Caco-2 (cell line): Measurements from ENCODE around the gene IDI1. TPM values are rescaled to one million over a fixed set of nuclear protein-coding genes. Genes with fewer than 3 reads are reported as not detected.
"Not testable (repeated sequence)": the region's sequence is repeated elsewhere in the genome, so short reads cannot be mapped to it uniquely, and the experiment has no call there.

Source experiments
- BruUV-seq: library from RNA; stranded (reverse); fragments of 400-500 nt; replicated peaks from 2 replicates; lab custom pipeline; 2021; lab: Mats Ljungman, UMichigan
- CTCF ChIA-PET: fragments of 300-600 bp; sonication (Branson Sonifier 250); formaldehyde crosslinking; loops from one replicate; lab custom pipeline; 2022; ENCODE audit warnings: antibody characterized with exemption; lab: Charles Lee
- POLR2A ChIA-PET: fragments of 300-600 bp; sonication (Branson Sonifier 250); formaldehyde crosslinking; loops from one replicate; lab custom pipeline; 2022; ENCODE audit warnings: antibody characterized with exemption; lab: Charles Lee
- DNase-seq, 2 experiments: peaks; one replicate each; pipeline versions ENCODE4 v3.0.0 to v3.0.0-alpha.2; 2020 to 2022
- H3K27me3 ChIP-seq: replicated peaks from 2 replicates; pipeline ENCODE4 v1.6.0; 2011; ENCODE audit warnings: low read length; ENCODE audit not compliant: control insufficient read depth, insufficient read depth
- H3K36me3 ChIP-seq: 2 replicates; pipeline ENCODE4 v1.5.1; 2011; ENCODE audit warnings: low read length; ENCODE audit not compliant: control insufficient read depth, insufficient read depth
- H3K4me1 ChIP-seq: fragments of 250-450 bp; sonication (Bioruptor Pico); 2 replicates; pipeline ENCODE4 v1.5.1; 2020; ENCODE audit warnings: mild to moderate bottlenecking
- H3K4me3 ChIP-seq: 2 replicates; pipeline ENCODE4 v1.5.1; 2011; ENCODE audit warnings: low read depth, mild to moderate bottlenecking, control low read depth, low read length
- H3K9me3 ChIP-seq: fragments of 250-450 bp; sonication (Bioruptor Pico); 2 replicates; pipeline ENCODE4 v1.5.1; 2020; ENCODE audit warnings: mild to moderate bottlenecking, moderate library complexity
- H3K27ac Mint-ChIP-seq: one replicate; pipeline ENCODE4 v1.8.0; 2022; ENCODE audit warnings: mixed read lengths; ENCODE audit not compliant: unreplicated experiment
- H3K27me3 Mint-ChIP-seq: one replicate; pipeline ENCODE4 v1.8.0; 2022; ENCODE audit warnings: mixed read lengths; ENCODE audit not compliant: insufficient read depth, unreplicated experiment
- H3K36me3 Mint-ChIP-seq: one replicate; pipeline ENCODE4 v1.8.0; 2022; ENCODE audit warnings: mild to moderate bottlenecking, mixed read lengths; ENCODE audit not compliant: insufficient read depth, unreplicated experiment
- H3K4me1 Mint-ChIP-seq: one replicate; pipeline ENCODE4 v1.8.0; 2022; ENCODE audit warnings: low read depth, mixed read lengths; ENCODE audit not compliant: unreplicated experiment
- H3K4me3 Mint-ChIP-seq: one replicate; pipeline ENCODE4 v1.8.0; 2022; ENCODE audit warnings: mild to moderate bottlenecking, moderate library complexity, mixed read lengths; ENCODE audit not compliant: unreplicated experiment
- H3K9me3 Mint-ChIP-seq: one replicate; pipeline ENCODE4 v1.8.0; 2022; ENCODE audit warnings: mixed read lengths; ENCODE audit not compliant: unreplicated experiment
- CTCF ChIP-seq, 2 experiments: fragments of 200-600 bp in 1 of 2; IDR thresholded peaks; 1 replicate in 1 of 2; 2 replicates in 1 of 2; pipeline versions ENCODE4 v1.5.1 to v1.8.0; 2011 to 2022; ENCODE audit warnings: antibody characterized with exemption in 1 of 2, control low read depth in 1 of 2, inconsistent platforms in 1 of 2, low read depth in 1 of 2, low read length in 1 of 2, mild to moderate bottlenecking in 1 of 2, moderate library complexity in 1 of 2; ENCODE audit not compliant: insufficient read depth in 1 of 2, severe bottlenecking in 1 of 2, unreplicated experiment in 1 of 2
- intact Hi-C: fragments of 100-400 bp; cut with micrococcal nuclease; formaldehyde crosslinking; loops from one replicate; pipeline ENCODE4 v1.10.0; 2022; ENCODE audit not compliant: unreplicated experiment
- total RNA-seq: library from RNA; stranded (reverse); gene quantifications from 2 replicates; pipeline ENCODE4 v1.2.3, GENCODE V29; 2022

The IDI1 gene
- total RNA-seq, 1 experiment from 2014 or later = 133 TPM

DNA sequence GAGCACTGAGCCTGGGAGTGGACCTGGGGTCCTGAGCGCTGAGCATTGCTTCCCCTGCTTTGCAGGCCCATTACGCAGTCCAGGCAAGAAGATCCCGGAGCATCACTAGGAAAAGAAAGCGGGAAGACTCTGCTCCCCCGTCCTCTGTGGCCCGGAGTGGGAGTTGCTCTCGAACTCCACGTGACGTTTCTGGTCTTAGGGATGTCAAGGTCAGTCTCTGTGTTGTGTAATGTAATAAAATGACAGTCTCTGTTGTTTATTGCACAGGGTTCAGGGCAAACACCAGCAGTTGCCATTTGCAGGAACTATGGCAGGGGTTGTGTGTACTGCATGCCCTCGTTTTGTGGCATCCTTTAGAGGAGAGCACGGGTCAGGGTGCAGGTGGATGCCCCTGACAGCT lies 33.2 kb downstream of the IDI1 start:
- no peaks in the 10 kb centered on the region for H3K4me1 ChIP-seq
- Mint-ChIP-seq H3K27me3 (no peaks in the 10 kb centered on the region), H3K4me3 (no peak overlapping the region), H3K36me3 (peaks cover 100% of the 10 kb centered on the region), H3K9me3 (no peaks in the 10 kb centered on the region), H3K4me1 (no peaks in the 10 kb centered on the region), H3K27ac (no peak overlapping the region)
- no peak for DNase-seq
- H3K27me3 ChIP-seq = no peaks in the 10 kb centered on the region
- POLR2A ChIA-PET = no interaction called here
- CTCF ChIA-PET = interaction anchor here (0.6 kb wide), 1 partner anchor 34 kb away, joined by 3 read pairs; no protein-coding TSS in a partner anchor
- intact Hi-C loops = no loop called here
- H3K9me3 ChIP-seq = no peaks in the 10 kb centered on the region
- no peak overlapping the region for H3K4me3 ChIP-seq
- BruUV-seq = no TSS peak
- no peak for TF ChIP-seq CTCF (IDR thresholded peaks at IDR 0.05; ENCODE audit: insufficient read depth in 1 of 2, low read depth in 1 of 2, low read length in 1 of 2, severe bottlenecking in 1 of 2, unreplicated experiment in 1 of 2)
- peaks cover 5% of the 10 kb centered on the region for H3K36me3 ChIP-seq

- H3K4me1 Mint-ChIP-seq = no peaks in the 10 kb centered on the region
- no peaks in the 10 kb centered on the region for H3K9me3 ChIP-seq
- no peak overlapping the region for H3K4me3 ChIP-seq
- no peak for TF ChIP-seq CTCF (IDR thresholded peaks at IDR 0.05; ENCODE audit: insufficient read depth in 1 of 2, low read depth in 1 of 2, low read length in 1 of 2, severe bottlenecking in 1 of 2, unreplicated experiment in 1 of 2)
- peaks cover 8% of the 10 kb centered on the region for H3K36me3 ChIP-seq
- no peaks in the 10 kb centered on the region for H3K4me1 ChIP-seq
- ChIA-PET POLR2A (no interaction called here), CTCF (no interaction called here)
- H3K27me3 ChIP-seq = no peaks in the 10 kb centered on the region
- no peaks in the 10 kb centered on the region for H3K9me3 Mint-ChIP-seq
- intact Hi-C loops = no loop called here
- no peaks in the 10 kb centered on the region for H3K27me3 Mint-ChIP-seq
- peaks cover 100% of the 10 kb centered on the region for H3K36me3 Mint-ChIP-seq
- no peak for DNase-seq
- peak overlapping the region; percentile 71 for H3K27ac Mint-ChIP-seq
- BruUV-seq = no TSS peak
- no peak overlapping the region for H3K4me3 Mint-ChIP-seq
Measured at GRCh38 chr10:1011696-1012095, 37.2 kb downstream of the IDI1 start.

GRCh38 chr10:1010703-1011102 lies 38.2 kb downstream of the IDI1 start:
- CTCF ChIA-PET = no interaction called here
- no peaks in the 10 kb centered on the region for H3K4me1 ChIP-seq
- POLR2A ChIA-PET = no interaction called here
- no peak overlapping the region for H3K4me3 Mint-ChIP-seq
- no peaks in the 10 kb centered on the region for H3K27me3 ChIP-seq
- TF ChIP-seq CTCF (IDR thresholded peaks at IDR 0.05; ENCODE audit: insufficient read depth in 1 of 2, low read depth in 1 of 2, low read length in 1 of 2, severe bottlenecking in 1 of 2, unreplicated experiment in 1 of 2) = no peak
- no peak for DNase-seq
- H3K36me3 ChIP-seq = peaks cover 8% of the 10 kb centered on the region
- no peak overlapping the region for H3K27ac Mint-ChIP-seq
- H3K9me3 Mint-ChIP-seq = no peaks in the 10 kb centered on the region
- H3K9me3 ChIP-seq = no peaks in the 10 kb centered on the region
- no TSS peak for BruUV-seq
- no peak overlapping the region for H3K4me3 ChIP-seq
- intact Hi-C loops = no loop called here
- peaks cover 100% of the 10 kb centered on the region for H3K36me3 Mint-ChIP-seq
- H3K4me1 Mint-ChIP-seq = no peaks in the 10 kb centered on the region
- H3K27me3 Mint-ChIP-seq = no peaks in the 10 kb centered on the region

GRCh38 chr10:1009947-1010346 lies 39.0 kb downstream of the IDI1 start:
- H3K4me3 ChIP-seq, BruUV-seq, H3K9me3 ChIP-seq, H3K4me1 Mint-ChIP-seq, H3K4me3 Mint-ChIP-seq, CTCF ChIA-PET, DNase-seq, H3K27ac Mint-ChIP-seq, H3K9me3 Mint-ChIP-seq, H3K4me1 ChIP-seq, H3K36me3 ChIP-seq, POLR2A ChIA-PET, H3K27me3 ChIP-seq, intact Hi-C loops, H3K27me3 Mint-ChIP-seq: not testable (repeated sequence)
- peaks cover 100% of the 10 kb centered on the region for H3K36me3 Mint-ChIP-seq
